NCI-H748 (cell line): ENCODE data around the gene RNF114.
A peak's percentile ranks its signal among the peaks of the same experiment; 100 is the strongest.
"Not testable (repeated sequence)": the region's sequence is repeated elsewhere in the genome, so short reads cannot be mapped to it uniquely, and the experiment has no call there.

ENCODE experiments used
- DNase-seq: peaks from one replicate; lab custom pipeline; 2025; ENCODE audit not compliant: unreplicated experiment; lab: John Stamatoyannopoulos, UW

The RNF114 gene

DNA sequence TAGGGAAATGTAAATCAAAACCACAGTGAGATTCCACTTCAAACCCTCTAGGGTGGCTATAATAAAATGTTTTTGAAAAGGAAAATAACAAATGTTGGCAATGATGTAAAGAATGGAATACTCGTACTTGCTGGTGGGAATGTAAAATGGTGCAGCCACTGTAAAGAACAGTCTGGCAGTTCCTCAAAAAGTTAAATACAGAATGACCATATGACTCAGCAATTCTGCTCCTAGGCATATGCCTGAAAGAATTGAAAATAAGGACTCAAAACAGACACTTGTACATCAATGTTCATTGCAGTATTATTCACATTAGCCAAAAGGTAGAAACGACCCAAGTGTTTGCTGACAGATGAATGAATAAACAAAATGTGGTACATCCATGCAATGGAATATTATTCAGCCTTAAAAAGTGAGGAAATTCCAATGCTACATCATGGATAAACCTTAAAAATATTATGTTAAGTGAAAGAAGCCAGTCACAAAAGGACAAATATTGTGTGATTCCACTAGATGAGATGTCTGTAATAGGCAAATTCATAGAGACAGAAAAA lies 10.2 kb upstream of the RNF114 start:
- no peak for DNase-seq

- peak; percentile 65 for DNase-seq
Measured at GRCh38 chr20:49928411-49929141, 7.6 kb upstream of the RNF114 start.

DNA sequence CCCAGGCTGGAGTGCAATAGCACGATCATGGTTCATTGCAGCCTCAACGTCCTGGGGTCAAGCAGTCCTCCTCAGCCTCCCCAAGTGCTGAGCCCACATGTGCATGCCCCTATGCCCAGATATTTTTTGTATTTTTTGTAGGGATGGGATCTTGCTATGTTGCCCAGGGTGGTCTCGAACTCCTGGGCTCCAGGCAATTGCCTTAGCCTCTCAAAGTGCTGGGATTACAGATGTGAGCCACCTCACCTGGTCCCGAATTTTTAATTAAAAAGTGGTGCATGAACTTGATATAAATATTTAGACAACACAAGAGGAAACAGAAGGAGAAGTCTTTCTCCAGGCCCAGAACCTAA lies 7.1 kb upstream of the RNF114 start:
- no peak for DNase-seq

DNA sequence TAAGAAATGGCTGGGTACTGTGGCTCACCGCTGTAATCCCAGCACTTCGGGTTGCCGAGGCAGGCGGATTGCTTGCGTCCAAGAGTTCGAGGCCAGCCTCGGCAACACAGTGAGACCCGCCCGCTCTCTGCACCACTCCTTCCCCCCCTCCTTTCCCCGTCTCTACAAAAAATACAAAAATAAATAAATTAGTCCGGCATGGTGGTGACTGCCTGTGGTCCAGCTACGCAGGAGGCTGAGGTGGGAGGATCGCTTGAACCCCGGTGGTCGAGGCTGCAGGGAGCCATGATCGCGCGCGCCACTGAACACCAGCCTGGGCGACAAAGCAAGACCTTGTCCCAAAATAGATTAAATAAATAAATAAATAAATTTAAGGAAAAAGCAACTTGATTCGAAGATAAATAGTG lies 448 bp upstream of the RNF114 start:
- peak; percentile 33 for DNase-seq

DNA sequence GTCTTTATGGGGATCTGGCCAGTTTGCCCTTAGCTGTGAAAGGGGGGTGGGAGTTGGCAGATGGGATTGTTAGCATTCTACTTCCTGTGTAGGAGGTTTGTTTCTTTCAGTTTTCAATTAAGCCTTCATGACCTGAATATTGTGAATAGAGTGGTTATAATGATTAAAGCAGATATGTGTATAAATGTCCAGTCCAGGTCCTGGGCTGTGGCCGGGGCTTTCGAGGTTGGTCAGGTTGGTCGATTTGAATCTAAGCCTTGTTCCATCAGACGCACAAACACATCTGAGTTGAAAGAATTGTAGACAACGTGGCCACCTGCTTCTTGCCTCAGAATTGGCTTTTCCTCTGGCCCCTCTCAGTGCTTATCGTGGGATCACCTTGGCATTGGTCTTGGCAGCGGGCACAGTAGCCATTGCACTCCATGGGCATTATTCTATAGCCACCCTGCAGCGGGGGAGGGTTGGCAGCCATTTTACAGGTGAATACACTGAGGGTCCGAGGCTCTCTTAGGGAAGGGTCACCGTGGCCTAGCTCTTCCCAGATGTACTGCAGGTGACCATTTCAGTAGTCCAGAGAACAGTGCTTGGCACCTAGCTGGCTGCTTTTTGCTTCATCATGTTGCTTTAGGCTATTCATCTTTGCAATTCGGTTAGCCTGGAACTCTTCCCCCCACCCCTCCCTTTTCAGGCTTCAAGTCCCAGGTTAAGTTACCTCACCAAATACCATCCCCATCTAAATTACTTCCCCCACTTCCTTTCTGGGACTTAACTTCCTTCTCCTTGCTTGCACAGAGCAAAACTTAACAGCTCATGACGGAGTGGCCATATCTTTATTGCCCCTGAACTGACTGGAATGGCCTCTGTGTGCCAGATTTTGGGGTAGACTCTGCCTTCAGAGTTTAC lies 1.1 kb downstream of the RNF114 start:
- no peak for DNase-seq

GRCh38 chr20:49938173-49939163 lies 2.3 kb downstream of the RNF114 start:
- DNase-seq, result no peak

DNA sequence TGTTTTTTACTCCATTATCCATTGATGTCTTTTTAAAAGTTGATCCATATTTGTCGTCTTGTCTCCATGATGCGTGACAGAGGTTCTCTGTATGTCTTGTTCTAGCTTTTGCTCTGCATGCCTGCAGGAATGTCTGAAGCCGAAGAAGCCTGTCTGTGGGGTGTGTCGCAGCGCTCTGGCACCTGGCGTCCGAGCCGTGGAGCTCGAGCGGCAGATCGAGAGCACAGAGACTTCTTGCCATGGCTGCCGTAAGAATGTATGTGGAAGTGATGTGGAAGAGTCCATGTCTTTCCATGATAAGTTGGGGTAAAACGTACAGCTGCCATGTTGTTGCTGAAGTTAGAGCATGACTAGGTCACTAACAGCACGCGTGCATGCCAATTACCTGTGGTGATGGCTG lies 5.3 kb downstream of the RNF114 start:
- no peak for DNase-seq

DNA sequence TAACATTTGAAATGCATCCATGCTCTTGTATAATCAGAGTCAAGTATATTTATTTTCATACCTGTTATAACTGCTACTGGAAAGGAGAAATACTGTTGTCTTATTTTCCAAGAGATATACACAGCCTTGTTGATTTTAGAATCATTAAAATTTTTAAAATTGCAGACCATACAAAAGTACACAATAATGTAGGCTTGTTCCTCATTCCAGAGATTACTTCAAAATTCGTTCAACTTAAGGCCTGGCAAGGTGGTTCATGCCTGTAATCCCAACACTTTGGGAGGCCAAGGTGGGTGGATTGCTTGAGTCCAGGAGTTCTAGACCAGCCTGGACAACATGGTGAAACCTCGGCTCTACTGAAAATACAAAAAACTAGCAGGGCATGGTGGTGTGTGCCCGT lies 6.1 kb downstream of the RNF114 start:
- no peak for DNase-seq

GRCh38 chr20:49942942-49943341 lies 6.7 kb downstream of the RNF114 start:
- DNase-seq, result no peak

- no peak for DNase-seq
Measured at GRCh38 chr20:49945306-49945700, 9.1 kb downstream of the RNF114 start.

- DNase-seq, result no peak
Measured at GRCh38 chr20:49945701-49946477, 9.7 kb downstream of the RNF114 start.

DNA sequence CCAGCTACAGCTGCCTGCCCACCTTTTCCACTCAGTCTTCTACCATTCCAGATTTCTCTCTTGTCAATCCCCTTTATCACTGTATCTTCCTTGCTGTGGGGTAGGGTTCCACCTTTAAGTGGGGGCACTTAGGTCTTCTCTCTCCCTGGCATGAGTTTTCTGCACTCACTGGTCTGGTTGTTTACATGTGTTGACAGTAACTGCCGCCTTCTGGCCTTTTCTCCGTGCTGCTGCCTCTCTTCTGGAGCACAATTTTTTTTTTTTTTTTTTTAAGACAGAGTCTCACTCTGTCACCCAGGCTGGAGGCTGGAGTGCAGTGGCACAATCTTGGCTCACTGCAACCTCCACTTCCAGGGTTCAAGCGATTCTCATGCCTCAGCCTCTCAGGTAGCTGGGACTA lies 12.0 kb downstream of the RNF114 start:
- no peak for DNase-seq

DNA sequence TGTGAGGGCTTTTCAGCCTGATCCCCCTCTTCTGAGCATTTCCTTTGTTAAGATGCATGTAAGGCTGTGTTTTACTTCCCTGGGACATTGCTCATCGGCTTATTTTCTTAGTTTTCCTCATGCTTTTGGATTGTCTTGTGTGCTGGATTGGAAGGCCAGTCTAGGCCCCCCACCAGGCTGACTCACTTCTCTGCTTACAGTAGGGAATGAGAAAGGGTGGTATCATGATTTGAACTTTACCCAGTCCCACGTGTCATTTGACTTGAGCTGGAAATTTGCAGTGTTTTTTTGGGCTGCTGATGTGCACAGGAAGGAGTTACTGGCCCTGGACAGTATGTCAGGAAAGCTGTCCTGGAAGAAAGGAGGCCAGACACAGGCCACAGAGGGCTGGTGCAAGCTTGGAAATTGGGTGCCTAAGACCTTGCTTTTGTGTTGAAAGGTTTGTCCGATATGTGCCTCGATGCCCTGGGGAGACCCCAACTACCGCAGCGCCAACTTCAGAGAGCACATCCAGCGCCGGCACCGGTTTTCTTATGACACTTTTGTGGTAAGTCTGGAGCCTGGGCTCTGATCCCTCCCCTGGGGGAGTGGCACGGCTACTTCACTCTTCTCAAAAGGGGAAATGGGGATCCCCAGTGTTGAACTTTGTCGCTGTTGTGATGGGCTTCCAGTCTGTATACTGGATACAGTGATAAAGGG lies 12.8 kb downstream of the RNF114 start:
- DNase-seq, result no peak

- DNase-seq, result no peak
Measured at GRCh38 chr20:49951151-49951550, 15.0 kb downstream of the RNF114 start.

GRCh38 chr20:49955167-49955566 lies 19.0 kb downstream of the RNF114 start:
- no peak for DNase-seq

DNA sequence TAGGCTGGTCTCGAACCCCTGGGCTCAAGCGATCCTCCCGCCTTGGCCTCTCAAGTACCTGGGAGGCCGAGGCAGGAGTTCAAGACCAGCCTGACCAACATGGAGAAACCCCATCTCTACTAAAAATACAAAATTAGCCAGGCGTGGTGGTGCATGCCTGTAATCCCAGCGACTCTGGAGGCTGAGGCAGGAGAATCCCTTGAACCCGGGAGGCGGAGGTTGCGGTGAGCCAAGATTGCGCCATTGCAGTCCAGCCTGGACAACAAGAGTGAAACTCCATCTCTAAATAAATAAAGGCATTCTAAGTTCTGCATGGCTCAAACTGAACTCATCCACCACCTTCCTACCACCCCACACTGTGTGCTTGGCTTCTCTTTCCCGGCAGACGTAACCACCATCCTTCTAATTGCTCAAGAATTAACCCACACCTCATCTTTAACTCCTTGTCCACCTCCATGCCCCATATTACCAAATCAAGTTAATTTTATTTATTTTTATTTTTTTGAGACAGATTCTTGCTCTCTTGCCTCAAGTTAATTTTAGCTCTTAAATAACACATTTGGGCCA lies 19.7 kb downstream of the RNF114 start:
- not testable (repeated sequence) for DNase-seq

GRCh38 chr20:49956689-49957088 lies 20.5 kb downstream of the RNF114 start:
- DNase-seq, result no peak

- DNase-seq, result not testable (repeated sequence)
Measured at GRCh38 chr20:49957089-49957938, 21.1 kb downstream of the RNF114 start.
